GM23338 (cell line): Measurements from ENCODE around the gene YPEL3. TPM values are rescaled to one million over a fixed set of nuclear protein-coding genes. Genes with fewer than 3 reads are reported as not detected.

Source experiments
- ATAC-seq: fragments of 200-7000 bp; cut with Tn5 transposase; 3 replicates; pipeline ENCODE4 v1.9.1; 2020
- DNase-seq: peaks from one replicate; pipeline ENCODE4 v3.0.0-alpha.2; 2015; ENCODE audit warnings: low spot score
- H2AFZ ChIP-seq: fragments of 200-600 bp; sonication (generic); 2 replicates; pipeline ENCODE4 v1.8.0; 2016; ENCODE audit warnings: antibody characterized with exemption, mild to moderate bottlenecking, moderate library complexity
- H3F3A ChIP-seq: fragments of 200-600 bp; sonication (generic); replicated peaks from 2 replicates; pipeline ENCODE4 v1.8.0; 2017; ENCODE audit warnings: antibody characterized with exemption, mixed run types, low read depth
- H3K27ac ChIP-seq: fragments of 200-600 bp; sonication (generic); 2 replicates; pipeline ENCODE4 v1.6.1; 2016; ENCODE audit warnings: low read depth
- H3K27me3 ChIP-seq: fragments of 200-600 bp; sonication (generic); 2 replicates; pipeline ENCODE4 v1.8.0; 2016; ENCODE audit warnings: mild to moderate bottlenecking, mixed run types, moderate library complexity; ENCODE audit not compliant: insufficient read depth
- H3K36me3 ChIP-seq: fragments of 200-600 bp; sonication (generic); 2 replicates; pipeline ENCODE4 v1.8.0; 2016; ENCODE audit warnings: mild to moderate bottlenecking; ENCODE audit not compliant: insufficient read depth
- H3K4me1 ChIP-seq: fragments of 200-600 bp; sonication (generic); 2 replicates; pipeline ENCODE4 v1.8.0; 2016; ENCODE audit warnings: mild to moderate bottlenecking, moderate library complexity; ENCODE audit not compliant: insufficient read depth
- H3K4me2 ChIP-seq: fragments of 200-600 bp; sonication (generic); 2 replicates; pipeline ENCODE4 v1.7.1; 2017; ENCODE audit warnings: mixed run types
- H3K4me3 ChIP-seq: fragments of 200-600 bp; sonication (generic); 2 replicates; pipeline ENCODE4 v1.6.1; 2016; ENCODE audit warnings: mixed run types
- H3K79me2 ChIP-seq: fragments of 200-600 bp; sonication (generic); replicated peaks from 2 replicates; pipeline ENCODE4 v1.8.0; 2017; ENCODE audit warnings: mild to moderate bottlenecking; ENCODE audit not compliant: insufficient read depth
- H3K9me2 ChIP-seq: fragments of 200-600 bp; sonication (generic); 2 replicates; pipeline ENCODE4 v1.8.0; 2017; ENCODE audit not compliant: insufficient read depth
- H4K20me1 ChIP-seq: fragments of 200-600 bp; sonication (generic); replicated peaks from 2 replicates; pipeline ENCODE4 v1.8.0; 2017; ENCODE audit warnings: mild to moderate bottlenecking; ENCODE audit not compliant: insufficient read depth
- H3K27ac Mint-ChIP-seq: 2 replicates; pipeline ENCODE4 v1.8.0; 2020; ENCODE audit warnings: inconsistent platforms, mild to moderate bottlenecking, moderate library complexity, mixed read lengths
- H3K27me3 Mint-ChIP-seq: 3 replicates; pipeline ENCODE4 v1.8.0; 2022; ENCODE audit warnings: low read depth, mild to moderate bottlenecking, moderate library complexity, mixed read lengths, inconsistent platforms; ENCODE audit not compliant: insufficient read depth, poor library complexity
- H3K36me3 Mint-ChIP-seq: 3 replicates; pipeline ENCODE4 v1.8.0; 2021; ENCODE audit warnings: low read depth, mild to moderate bottlenecking, inconsistent platforms, moderate library complexity, mixed read lengths
- H3K4me1 Mint-ChIP-seq: 3 replicates; pipeline ENCODE4 v1.8.0; 2020; ENCODE audit warnings: mild to moderate bottlenecking, inconsistent platforms, mixed read lengths
- H3K4me3 Mint-ChIP-seq: 3 replicates; pipeline ENCODE4 v1.8.0; 2021; ENCODE audit warnings: moderate library complexity, mild to moderate bottlenecking, inconsistent platforms, mixed read lengths
- H3K9me3 Mint-ChIP-seq: 3 replicates; pipeline ENCODE4 v1.8.0; 2020; ENCODE audit warnings: moderate library complexity, mild to moderate bottlenecking, inconsistent platforms, mixed read lengths
- CREB1 ChIP-seq: fragments of 250-450 bp; sonication (Bioruptor Pico); IDR thresholded peaks from 2 replicates; pipeline ENCODE4 v1.5.0; 2020; ENCODE audit warnings: low read depth, mild to moderate bottlenecking, moderate library complexity
- CTCF ChIP-seq, 2 experiments: fragments of 200-600 bp in 1 of 2; sonication (generic) in 1 of 2; conservative IDR thresholded peaks; 2 replicates each; pipeline versions ENCODE4 v1.5.1 to v1.6.1; 2016 to 2017; ENCODE audit warnings: antibody characterized with exemption in 2 of 2, low read depth in 2 of 2, mild to moderate bottlenecking in 2 of 2, moderate library complexity in 1 of 2
- ETS1 ChIP-seq: IDR thresholded peaks from 2 replicates; pipeline ENCODE4 v1.6.1; 2016; ENCODE audit warnings: antibody characterized with exemption
- EZH2 ChIP-seq: fragments of 200-600 bp; sonication (generic); IDR thresholded peaks from one replicate; pipeline ENCODE4 v1.8.0; 2017; ENCODE audit warnings: antibody characterized with exemption, mild to moderate bottlenecking, low read depth; ENCODE audit not compliant: unreplicated experiment
- EZH2phosphoT487 ChIP-seq: fragments of 200-600 bp; sonication (generic); IDR thresholded peaks from one replicate; pipeline ENCODE4 v1.8.1; 2018; ENCODE audit warnings: antibody characterized with exemption; ENCODE audit not compliant: unreplicated experiment
- JUNB ChIP-seq: IDR thresholded peaks from one replicate; pipeline ENCODE4 v1.6.1; 2016; ENCODE audit warnings: antibody characterized with exemption; ENCODE audit not compliant: unreplicated experiment
- NANOG ChIP-seq: IDR thresholded peaks from 2 replicates; pipeline ENCODE4 v1.6.1; 2016; ENCODE audit warnings: antibody characterized with exemption, borderline replicate concordance
- POLR2AphosphoS5 ChIP-seq: IDR thresholded peaks from 2 replicates; pipeline ENCODE4 v1.6.1; 2016; ENCODE audit warnings: antibody characterized with exemption, low read depth
- STAT1 ChIP-seq: IDR thresholded peaks from one replicate; pipeline ENCODE4 v1.6.1; 2016; ENCODE audit warnings: antibody characterized with exemption; ENCODE audit not compliant: unreplicated experiment
- ZNF114 ChIP-seq: fragments of 250-450 bp; sonication (Bioruptor Pico); IDR thresholded peaks from 2 replicates; pipeline ENCODE4 v1.5.0; 2020; ENCODE audit warnings: mild to moderate bottlenecking, moderate library complexity
- ZNF331 ChIP-seq: fragments of 250-450 bp; sonication (Bioruptor Pico); IDR thresholded peaks from 2 replicates; pipeline ENCODE4 v1.5.0; 2020; ENCODE audit warnings: low read depth, mild to moderate bottlenecking, moderate library complexity
- ZNF462 ChIP-seq: fragments of 250-450 bp; sonication (Bioruptor Pico); IDR thresholded peaks from 2 replicates; pipeline ENCODE4 v1.5.0; 2020; ENCODE audit warnings: mild to moderate bottlenecking, moderate library complexity
- polyA plus RNA-seq: library from polyadenylated mRNA; unstranded; fragments of >200 nt; fragmentation: Nextera tagmentation; extraction: Ambion mirVana; gene quantifications from 2 replicates; pipeline ENCODE4 v1.2.1, GENCODE V29; 2016
- total RNA-seq: library from RNA; depleted of rRNA; stranded (reverse); fragments of >200 nt; shearing (Covaris generic); gene quantifications from 2 replicates; pipeline ENCODE4 v1.2.3, GENCODE V29; 2014
- TF ChIP-seq, protein P1 (sequence below): IDR thresholded peaks from one replicate; pipeline ENCODE4 v1.6.1; 2018; ENCODE audit warnings: antibody characterized with exemption; ENCODE audit not compliant: unreplicated experiment

Gene YPEL3
- total and polyA plus RNA-seq, 2 experiments from 2014 or later, result 27.8 to 86.1 TPM

GRCh38 chr16:30113711-30114333 lies 17.8 kb upstream of the YPEL3 start:
- Histone ChIP-seq H3K4me3 (no peak overlapping the region), H3K36me3 (no peaks in the 10 kb centered on the region), H3K27me3 (no peaks in the 10 kb centered on the region), H4K20me1 (no peaks in the 10 kb centered on the region), H3K27ac (no peak overlapping the region), H3K9me2 (no peaks in the 10 kb centered on the region), H3K79me2 (no peaks in the 10 kb centered on the region), H3K4me1 (peaks cover 4% of the 10 kb centered on the region), H2AFZ (no peak overlapping the region), H3K4me2 (no peak overlapping the region), H3F3A (no peaks in the 10 kb centered on the region; the same call in 1 of the 2 replicates)
- ATAC-seq (no peak), DNase-seq (no peak)
- H3K36me3 Mint-ChIP-seq, result no peaks in the 10 kb centered on the region; the same call in 2 of the 3 replicates
- no peak overlapping the region for H3K4me3 Mint-ChIP-seq
- H3K27me3 Mint-ChIP-seq, result peaks cover 5% of the 10 kb centered on the region
- no peak overlapping the region; the same call in none of the 2 replicates for H3K27ac Mint-ChIP-seq
- H3K9me3 Mint-ChIP-seq, result no peaks in the 10 kb centered on the region
- TF ChIP-seq, protein P1, sequence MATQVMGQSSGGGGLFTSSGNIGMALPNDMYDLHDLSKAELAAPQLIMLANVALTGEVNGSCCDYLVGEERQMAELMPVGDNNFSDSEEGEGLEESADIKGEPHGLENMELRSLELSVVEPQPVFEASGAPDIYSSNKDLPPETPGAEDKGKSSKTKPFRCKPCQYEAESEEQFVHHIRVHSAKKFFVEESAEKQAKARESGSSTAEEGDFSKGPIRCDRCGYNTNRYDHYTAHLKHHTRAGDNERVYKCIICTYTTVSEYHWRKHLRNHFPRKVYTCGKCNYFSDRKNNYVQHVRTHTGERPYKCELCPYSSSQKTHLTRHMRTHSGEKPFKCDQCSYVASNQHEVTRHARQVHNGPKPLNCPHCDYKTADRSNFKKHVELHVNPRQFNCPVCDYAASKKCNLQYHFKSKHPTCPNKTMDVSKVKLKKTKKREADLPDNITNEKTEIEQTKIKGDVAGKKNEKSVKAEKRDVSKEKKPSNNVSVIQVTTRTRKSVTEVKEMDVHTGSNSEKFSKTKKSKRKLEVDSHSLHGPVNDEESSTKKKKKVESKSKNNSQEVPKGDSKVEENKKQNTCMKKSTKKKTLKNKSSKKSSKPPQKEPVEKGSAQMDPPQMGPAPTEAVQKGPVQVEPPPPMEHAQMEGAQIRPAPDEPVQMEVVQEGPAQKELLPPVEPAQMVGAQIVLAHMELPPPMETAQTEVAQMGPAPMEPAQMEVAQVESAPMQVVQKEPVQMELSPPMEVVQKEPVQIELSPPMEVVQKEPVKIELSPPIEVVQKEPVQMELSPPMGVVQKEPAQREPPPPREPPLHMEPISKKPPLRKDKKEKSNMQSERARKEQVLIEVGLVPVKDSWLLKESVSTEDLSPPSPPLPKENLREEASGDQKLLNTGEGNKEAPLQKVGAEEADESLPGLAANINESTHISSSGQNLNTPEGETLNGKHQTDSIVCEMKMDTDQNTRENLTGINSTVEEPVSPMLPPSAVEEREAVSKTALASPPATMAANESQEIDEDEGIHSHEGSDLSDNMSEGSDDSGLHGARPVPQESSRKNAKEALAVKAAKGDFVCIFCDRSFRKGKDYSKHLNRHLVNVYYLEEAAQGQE, result no peak
- no peak for TF ChIP-seq EZH2
- TF ChIP-seq JUNB, result no peak
- no peak for TF ChIP-seq NANOG
- TF ChIP-seq CTCF (conservative IDR thresholded peaks at IDR 0.05; ENCODE audit: low read depth in 2 of 2), result no peak
- TF ChIP-seq STAT1, result no peak
- TF ChIP-seq ZNF114 (CRISPR knock-in tag), result no peak
- no peak for TF ChIP-seq ZNF331 (CRISPR knock-in tag)
- no peak for TF ChIP-seq ETS1
- TF ChIP-seq EZH2phosphoT487, result no peak
- no peak for TF ChIP-seq CREB1 (CRISPR knock-in tag)
- TF ChIP-seq ZNF462 (CRISPR knock-in tag), result no peak
- TF ChIP-seq POLR2AphosphoS5, result no peak
- H3K4me1 Mint-ChIP-seq, result peaks cover 9% of the 10 kb centered on the region
